Measurements from ENCODE around the gene GNG4. TPM values are rescaled to one million over a fixed set of nuclear protein-coding genes. Genes with fewer than 3 reads are reported as not detected.
"Not testable (repeated sequence)": the region's sequence is repeated elsewhere in the genome, so short reads cannot be mapped to it uniquely, and the experiment has no call there.

Gene GNG4
- total RNA-seq, 2 experiments from 2014 or later, result not detected

DNA sequence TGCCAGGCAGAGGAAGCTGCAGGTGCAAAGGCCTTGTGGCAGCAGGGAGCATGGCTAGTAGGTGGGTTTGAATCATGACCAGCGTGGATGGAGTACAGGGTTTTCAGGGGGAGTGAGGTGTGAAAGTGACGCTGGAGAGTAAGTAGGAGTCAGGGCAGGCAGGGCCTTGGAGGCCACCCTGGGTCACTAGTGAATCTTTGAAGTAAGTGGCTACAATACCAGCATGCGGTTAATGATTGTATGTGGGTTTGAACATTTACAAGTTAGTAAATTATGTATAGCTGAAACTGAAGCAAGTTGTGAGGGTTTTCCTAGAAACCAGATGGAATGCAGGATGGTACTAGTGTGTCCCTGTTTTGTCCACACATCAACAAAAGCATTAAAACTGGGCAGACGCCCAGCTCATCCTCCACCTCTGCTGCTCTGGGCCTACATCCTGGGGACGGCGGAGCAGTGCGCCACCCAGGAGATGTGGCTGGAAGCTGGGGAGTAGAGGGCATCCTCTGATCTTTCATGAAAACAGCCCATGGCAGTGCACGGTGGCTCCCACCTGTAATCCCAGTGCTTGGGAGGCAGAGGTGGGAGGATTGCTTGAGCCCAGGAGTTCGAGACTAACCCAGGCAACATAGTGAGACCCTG is 104.2 kb downstream of the GNG4 start:
- no peak for DNase-seq (ENCODE audit: low spot score)
- CTCF ChIA-PET (ENCODE audit: unreplicated experiment), result no interaction called here
- intact Hi-C loops (cut with micrococcal nuclease; ENCODE audit: unreplicated experiment), result no loop called here
- POLR2A ChIA-PET, result interaction anchor here (0.6 kb wide), 1 partner anchor 1158 kb away, joined by 7 read pairs; no protein-coding TSS in a partner anchor
- Histone ChIP-seq H3K27ac (ENCODE audit: low read depth, low read length, poor library complexity, severe bottlenecking) (no peak overlapping the region), H3K36me3 (ENCODE audit: insufficient read depth, low read length) (no peaks in the 10 kb centered on the region), H3K9me2 (ENCODE audit: insufficient read depth, low read length) (no peaks in the 10 kb centered on the region), H2AFZ (ENCODE audit: low read length) (no peak overlapping the region), H3K9me3 (ENCODE audit: low read length) (no peaks in the 10 kb centered on the region), H3K4me2 (ENCODE audit: low read length) (no peak overlapping the region), H3K4me1 (ENCODE audit: insufficient read depth, low read length, poor library complexity, severe bottlenecking) (no peaks in the 10 kb centered on the region), H4K20me1 (ENCODE audit: insufficient read depth, low read length) (no peaks in the 10 kb centered on the region), H3K79me2 (ENCODE audit: insufficient read depth, low read depth, low read length) (no peaks in the 10 kb centered on the region), H3K4me3 (ENCODE audit: low read depth, low read length, poor library complexity, severe bottlenecking) (no peak overlapping the region)
- BruUV-seq (replicated peaks), result no TSS peak
- TF ChIP-seq EZH2phosphoT487 (IDR thresholded peaks at IDR 0.05; ENCODE audit: borderline replicate concordance, low read depth, low read length), result no peak
- TF ChIP-seq, protein P1, sequence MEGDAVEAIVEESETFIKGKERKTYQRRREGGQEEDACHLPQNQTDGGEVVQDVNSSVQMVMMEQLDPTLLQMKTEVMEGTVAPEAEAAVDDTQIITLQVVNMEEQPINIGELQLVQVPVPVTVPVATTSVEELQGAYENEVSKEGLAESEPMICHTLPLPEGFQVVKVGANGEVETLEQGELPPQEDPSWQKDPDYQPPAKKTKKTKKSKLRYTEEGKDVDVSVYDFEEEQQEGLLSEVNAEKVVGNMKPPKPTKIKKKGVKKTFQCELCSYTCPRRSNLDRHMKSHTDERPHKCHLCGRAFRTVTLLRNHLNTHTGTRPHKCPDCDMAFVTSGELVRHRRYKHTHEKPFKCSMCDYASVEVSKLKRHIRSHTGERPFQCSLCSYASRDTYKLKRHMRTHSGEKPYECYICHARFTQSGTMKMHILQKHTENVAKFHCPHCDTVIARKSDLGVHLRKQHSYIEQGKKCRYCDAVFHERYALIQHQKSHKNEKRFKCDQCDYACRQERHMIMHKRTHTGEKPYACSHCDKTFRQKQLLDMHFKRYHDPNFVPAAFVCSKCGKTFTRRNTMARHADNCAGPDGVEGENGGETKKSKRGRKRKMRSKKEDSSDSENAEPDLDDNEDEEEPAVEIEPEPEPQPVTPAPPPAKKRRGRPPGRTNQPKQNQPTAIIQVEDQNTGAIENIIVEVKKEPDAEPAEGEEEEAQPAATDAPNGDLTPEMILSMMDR (conservative IDR thresholded peaks at IDR 0.05; ENCODE audit: low read length), result no peak

DNA sequence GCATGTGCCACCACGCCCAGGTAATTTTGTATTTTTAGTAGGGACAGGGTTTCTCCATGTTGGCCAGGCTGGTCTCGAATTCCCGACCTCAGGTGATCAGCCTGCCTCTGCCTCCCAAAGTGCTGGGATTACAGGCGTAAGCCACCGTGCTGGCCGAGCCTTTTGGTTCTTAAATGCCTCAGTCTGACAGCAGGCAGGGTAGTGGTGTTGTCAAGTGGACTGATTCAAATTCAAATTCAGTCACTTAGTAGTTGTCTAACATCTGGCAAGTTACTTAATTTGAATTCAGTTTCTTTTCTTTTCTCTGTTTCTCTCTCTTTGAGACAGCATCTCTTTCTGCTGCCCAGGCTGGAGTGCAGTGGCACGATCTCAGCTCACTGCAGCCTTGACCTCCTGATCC is 106.7 kb downstream of the GNG4 start:
- CTCF ChIA-PET (ENCODE audit: unreplicated experiment); H3K9me3 ChIP-seq (ENCODE audit: low read length); H3K4me2 ChIP-seq (ENCODE audit: low read length); H3K9me2 ChIP-seq (ENCODE audit: insufficient read depth, low read length); DNase-seq (ENCODE audit: low spot score); BruUV-seq (replicated peaks); intact Hi-C loops (cut with micrococcal nuclease; ENCODE audit: unreplicated experiment); H3K4me1 ChIP-seq (ENCODE audit: insufficient read depth, low read length, poor library complexity, severe bottlenecking); H3K36me3 ChIP-seq (ENCODE audit: insufficient read depth, low read length); H2AFZ ChIP-seq (ENCODE audit: low read length); H4K20me1 ChIP-seq (ENCODE audit: insufficient read depth, low read length); H3K4me3 ChIP-seq (ENCODE audit: low read depth, low read length, poor library complexity, severe bottlenecking); H3K79me2 ChIP-seq (ENCODE audit: insufficient read depth, low read depth, low read length); H3K27ac ChIP-seq (ENCODE audit: low read depth, low read length, poor library complexity, severe bottlenecking): not testable (repeated sequence)
- POLR2A ChIA-PET, result interaction anchor here (0.6 kb wide), 1 partner anchor 25 kb away, joined by 3 read pairs; no protein-coding TSS in a partner anchor

DNA sequence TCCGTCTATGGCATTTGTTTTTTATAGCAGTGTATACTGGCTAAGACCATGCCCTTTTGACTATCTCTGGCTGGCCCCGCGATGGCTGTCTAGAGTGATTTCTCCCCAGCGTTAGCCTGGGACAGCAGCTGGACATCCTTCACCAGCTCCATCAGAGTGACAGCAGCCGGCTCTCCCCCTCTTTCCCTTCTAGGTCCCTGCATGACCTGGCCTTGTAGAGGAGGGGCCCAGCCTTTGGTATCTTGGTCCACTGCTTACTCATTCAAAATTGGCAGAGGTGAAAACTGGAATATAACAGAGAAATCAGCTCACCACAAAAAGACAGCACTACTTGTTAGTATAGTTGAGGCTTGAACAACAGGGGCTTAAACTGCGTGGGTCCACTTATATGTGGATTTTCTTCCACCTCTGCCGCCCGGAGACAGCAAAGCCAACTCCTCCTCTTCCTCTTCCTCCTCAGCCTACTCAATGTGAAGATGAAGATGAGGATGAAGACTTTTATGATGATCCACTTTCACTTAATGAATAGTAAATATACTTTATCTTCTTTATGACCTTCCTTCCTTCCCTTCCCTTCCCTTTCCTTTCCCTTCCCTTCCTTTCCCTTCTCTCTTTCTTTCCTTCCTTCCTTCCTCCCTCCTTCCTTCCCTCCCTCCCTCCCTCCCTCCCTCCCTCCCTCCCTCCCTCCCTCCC is 116.0 kb downstream of the GNG4 start:
- H3K9me3 ChIP-seq (ENCODE audit: low read length), result no peaks in the 10 kb centered on the region
- H2AFZ ChIP-seq (ENCODE audit: low read length), result no peak overlapping the region
- H3K79me2 ChIP-seq (ENCODE audit: insufficient read depth, low read depth, low read length), result no peaks in the 10 kb centered on the region
- H3K27ac ChIP-seq (ENCODE audit: low read depth, low read length, poor library complexity, severe bottlenecking), result no peak overlapping the region
- ChIA-PET POLR2A (interaction anchor here (0.5 to 0.7 kb wide), 3 partner anchors 84 to 373 kb away, joined by 3 to 4 read pairs (median 3); partner anchors contain the start of gene RBM34), CTCF (ENCODE audit: unreplicated experiment) (no interaction called here)
- H4K20me1 ChIP-seq (ENCODE audit: insufficient read depth, low read length), result no peaks in the 10 kb centered on the region
- intact Hi-C loops (cut with micrococcal nuclease; ENCODE audit: unreplicated experiment), result no loop called here
- H3K4me3 ChIP-seq (ENCODE audit: low read depth, low read length, poor library complexity, severe bottlenecking), result no peak overlapping the region
- no peak overlapping the region for H3K4me2 ChIP-seq (ENCODE audit: low read length)
- H3K9me2 ChIP-seq (ENCODE audit: insufficient read depth, low read length), result no peaks in the 10 kb centered on the region
- TF ChIP-seq, protein P1 (conservative IDR thresholded peaks at IDR 0.05; ENCODE audit: low read length), result no peak
- TF ChIP-seq EZH2phosphoT487 (IDR thresholded peaks at IDR 0.05; ENCODE audit: borderline replicate concordance, low read depth, low read length), result no peak
- no peaks in the 10 kb centered on the region for H3K36me3 ChIP-seq (ENCODE audit: insufficient read depth, low read length)
- no peak for DNase-seq (ENCODE audit: low spot score)
- H3K4me1 ChIP-seq (ENCODE audit: insufficient read depth, low read length, poor library complexity, severe bottlenecking), result no peaks in the 10 kb centered on the region
- no TSS peak for BruUV-seq (replicated peaks)

Measured in OCI-LY7 (cell line).